Hematopoietic multipotent progenitor cell treated with erythropoietin and hydrocortisone succinate and interleukin-3 and kit ligand, for 6 days (in vitro differentiated cells): ENCODE results near the gene YPEL5.
"Not testable (repeated sequence)": the region's sequence is repeated elsewhere in the genome, so short reads cannot be mapped to it uniquely, and the experiment has no call there.

Experiments
- DNase-seq: peaks from one replicate; pipeline ENCODE4 v3.0.0-alpha.2; 2015

The YPEL5 gene

DNA sequence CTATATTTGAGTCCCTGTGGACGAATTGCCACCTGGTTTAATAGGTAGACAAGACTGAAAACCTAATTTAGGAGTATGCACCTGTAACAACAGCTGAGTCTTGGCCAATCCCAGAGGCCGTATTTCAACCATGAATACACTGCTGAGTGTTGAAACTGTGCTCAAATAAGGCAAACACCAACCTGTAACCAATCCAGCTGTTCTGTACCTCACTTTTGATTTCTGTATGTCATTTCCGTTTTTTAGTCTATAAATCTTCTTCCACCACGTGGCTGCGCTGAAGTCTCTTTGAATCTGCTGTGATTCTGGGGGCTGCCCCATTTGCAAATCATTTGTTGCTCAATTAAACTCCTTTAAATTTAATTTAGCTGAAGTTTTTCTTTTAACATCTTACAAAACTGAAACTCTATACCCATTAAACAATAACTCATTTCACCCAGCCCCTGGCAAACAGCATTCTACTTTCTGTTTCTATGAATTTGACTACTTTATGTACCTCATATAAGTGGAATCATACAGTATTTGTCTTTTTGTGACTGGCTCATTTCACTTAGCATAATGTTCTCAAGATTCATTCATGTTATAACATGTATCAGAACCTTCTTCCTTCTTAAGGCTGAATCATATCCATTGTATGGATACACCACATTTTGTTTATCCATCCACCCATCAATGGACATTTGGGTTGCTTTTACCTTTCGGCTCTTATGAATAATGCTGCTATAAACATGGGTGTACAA is 7.5 kb upstream of the YPEL5 start:
- DNase-seq, result no peak

GRCh38 chr2:30141136-30141535 is 5.7 kb upstream of the YPEL5 start:
- no peak for DNase-seq

DNA sequence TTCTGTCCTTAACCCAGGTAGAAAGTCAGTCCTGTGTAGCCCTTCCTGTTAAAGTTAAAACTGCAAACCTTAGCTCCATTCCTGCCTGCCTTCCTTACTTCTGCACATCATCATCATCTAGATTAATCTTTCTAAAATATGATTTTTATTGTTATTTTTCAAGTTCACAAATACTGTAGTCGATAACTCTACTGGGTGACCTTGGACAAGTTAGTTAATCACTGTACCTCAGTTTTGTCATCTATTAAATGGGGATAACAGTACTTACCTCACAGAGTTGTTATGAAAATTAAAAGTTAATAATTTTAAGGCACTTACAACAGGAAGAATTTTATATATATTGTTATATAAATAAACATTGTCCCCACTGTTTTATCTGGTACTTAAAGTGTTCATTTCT is 2.5 kb upstream of the YPEL5 start:
- no peak for DNase-seq

DNA sequence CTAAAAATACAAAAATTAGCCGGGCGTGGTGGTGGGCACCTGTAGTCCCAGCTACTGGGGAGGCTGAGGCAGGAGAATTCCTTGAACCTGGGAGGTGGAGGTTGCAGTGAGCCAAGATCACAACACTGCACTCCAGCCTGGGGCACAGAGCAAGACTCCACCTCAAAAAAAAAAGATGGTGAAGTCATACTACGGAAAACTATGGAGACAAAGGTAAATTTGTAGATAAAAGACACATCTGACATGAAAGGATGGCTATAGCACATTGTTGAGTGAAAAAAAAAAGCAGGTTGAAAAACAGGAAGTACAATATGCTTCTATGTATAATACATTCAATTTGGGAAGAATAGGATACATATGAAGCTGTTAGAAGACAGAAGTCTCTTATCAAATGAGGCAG is 1.9 kb upstream of the YPEL5 start:
- not testable (repeated sequence) for DNase-seq

- no peak for DNase-seq
Observed at GRCh38 chr2:30145826-30146336, 926 bp upstream of the YPEL5 start.

- no peak for DNase-seq
Observed at GRCh38 chr2:30147196-30147714, 448 bp downstream of the YPEL5 start.

DNA sequence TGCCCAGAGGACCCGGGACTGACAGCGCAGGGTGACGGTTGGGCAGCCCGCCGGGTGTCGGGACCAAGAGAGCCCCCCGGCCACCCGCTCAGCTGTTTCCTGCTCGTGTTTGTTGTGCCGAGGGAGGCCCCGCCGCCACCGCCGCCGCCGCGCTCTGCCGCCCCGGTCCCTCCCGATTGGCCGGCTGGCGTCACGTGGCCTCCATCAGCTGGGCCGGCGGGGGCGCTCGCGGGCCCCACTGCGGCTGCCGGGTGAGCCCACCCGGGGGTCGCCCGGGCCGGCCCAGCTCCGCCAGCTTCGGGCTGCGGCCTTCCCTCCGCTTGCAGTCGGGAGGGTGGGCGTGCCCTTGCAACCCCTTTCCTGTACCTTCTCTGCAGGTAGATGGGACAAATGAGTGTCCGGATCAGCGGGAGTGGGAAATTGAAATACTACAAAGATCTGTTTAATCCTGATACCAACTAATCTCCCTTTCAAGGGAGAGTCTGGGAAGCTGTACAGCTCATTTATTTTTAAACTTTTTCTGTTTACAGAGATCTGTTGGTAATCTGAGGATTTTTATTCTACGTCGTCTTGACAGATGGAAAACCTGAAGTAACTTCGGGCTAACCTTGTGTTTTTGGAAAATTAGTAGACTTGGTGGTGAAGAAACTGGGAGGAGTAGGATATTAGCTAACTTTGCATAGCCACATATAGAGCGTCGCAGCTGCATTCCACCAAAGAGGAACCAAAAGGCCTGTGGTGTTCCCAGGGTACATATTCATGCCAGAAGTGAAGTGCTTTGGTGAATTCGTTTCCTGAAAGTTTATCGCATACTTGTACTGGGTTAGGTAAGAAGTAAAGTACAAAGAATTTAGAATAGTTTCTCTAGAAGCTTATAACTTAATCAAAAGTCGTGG is 1.2 kb downstream of the YPEL5 start:
- peak; percentile 80 for DNase-seq

- no peak for DNase-seq
Observed at GRCh38 chr2:30148850-30149249, 2.0 kb downstream of the YPEL5 start.

DNA sequence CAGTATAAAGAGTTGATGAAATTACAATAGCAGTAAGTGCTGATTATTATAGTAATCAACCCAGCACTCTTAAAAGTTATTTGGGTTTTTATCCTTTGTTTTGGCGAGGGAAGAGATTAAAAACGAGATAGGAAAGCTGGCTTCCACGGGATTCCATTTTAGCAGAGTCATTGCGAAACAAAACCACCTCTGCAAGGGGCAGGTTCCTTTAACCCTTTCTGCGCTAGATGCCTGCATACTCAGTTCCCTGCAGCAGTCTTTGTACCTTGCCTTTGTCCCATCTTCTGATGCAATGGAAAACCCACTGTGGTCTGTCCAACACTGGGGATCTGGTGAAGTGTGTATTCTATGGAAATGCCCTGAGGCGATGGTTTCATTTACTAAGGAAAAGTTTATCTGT is 2.7 kb downstream of the YPEL5 start:
- no peak for DNase-seq

DNA sequence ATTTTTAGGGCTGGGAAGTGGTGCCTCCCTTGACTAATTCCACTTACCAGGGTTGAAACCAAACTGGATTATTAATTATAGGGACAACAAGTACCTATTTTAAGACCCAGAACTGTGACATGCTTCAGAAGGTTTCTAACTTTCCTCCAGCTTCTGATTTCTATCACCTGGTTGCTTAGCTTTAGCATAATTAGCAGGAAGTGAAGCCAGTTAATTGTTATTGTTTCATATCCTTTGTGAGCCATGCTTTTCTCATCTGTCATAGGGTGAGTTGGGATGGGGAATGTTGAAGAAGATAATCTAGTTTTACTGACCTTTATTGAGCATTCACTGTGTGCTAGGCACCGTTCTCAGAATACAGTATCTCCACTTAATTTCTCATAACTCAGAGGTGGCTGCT is 3.2 kb downstream of the YPEL5 start:
- no peak for DNase-seq

- DNase-seq, result no peak
Observed at GRCh38 chr2:30150786-30151185, 4.0 kb downstream of the YPEL5 start.

- no peak for DNase-seq
Observed at GRCh38 chr2:30152385-30152784, 5.6 kb downstream of the YPEL5 start.

GRCh38 chr2:30155202-30155601 is 8.4 kb downstream of the YPEL5 start:
- no peak for DNase-seq

GRCh38 chr2:30155889-30156658 is 9.3 kb downstream of the YPEL5 start:
- DNase-seq, result no peak

DNA sequence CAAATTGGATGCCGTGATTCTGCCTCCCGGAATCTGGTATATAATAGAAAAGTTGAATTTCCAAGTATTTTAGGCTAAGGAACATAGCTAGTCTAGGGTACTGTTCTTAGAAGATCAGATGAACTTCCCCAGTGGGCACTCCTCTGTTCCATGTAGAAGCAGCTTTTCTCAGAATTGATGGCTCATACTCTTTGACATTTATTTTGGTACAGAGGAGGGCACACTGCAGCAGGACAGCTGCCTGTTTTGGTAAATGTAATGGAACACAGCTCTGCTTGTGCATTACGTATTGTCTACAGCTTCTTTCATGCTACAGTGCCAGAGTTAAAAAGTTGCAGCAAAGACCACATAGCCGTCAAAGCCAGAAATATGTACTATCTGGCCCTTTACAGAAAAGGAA is 10.8 kb downstream of the YPEL5 start:
- DNase-seq, result no peak

DNA sequence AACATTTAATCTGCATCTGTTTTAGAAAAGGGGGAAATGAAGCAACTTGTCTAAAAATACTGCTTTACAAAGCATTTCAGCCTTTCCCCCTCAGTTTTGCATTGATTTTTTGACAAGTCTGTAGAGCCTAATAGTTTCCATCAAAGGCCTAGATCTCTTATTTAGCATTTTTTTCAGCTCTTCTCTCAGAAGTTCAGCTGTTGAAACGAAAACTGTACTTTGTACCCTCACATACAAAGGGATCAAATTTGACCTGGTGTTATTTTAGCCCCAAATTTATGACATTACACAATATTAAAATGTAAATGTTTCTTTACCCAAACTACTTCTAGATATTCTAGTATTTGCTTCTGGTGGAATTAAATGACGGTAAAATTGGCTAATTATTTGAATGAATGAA is 13.0 kb downstream of the YPEL5 start:
- no peak for DNase-seq

- DNase-seq, result no peak
Observed at GRCh38 chr2:30161929-30162706, 15.3 kb downstream of the YPEL5 start.

- DNase-seq, result peak; percentile 42
Observed at GRCh38 chr2:30162806-30163205, 16.0 kb downstream of the YPEL5 start.

DNA sequence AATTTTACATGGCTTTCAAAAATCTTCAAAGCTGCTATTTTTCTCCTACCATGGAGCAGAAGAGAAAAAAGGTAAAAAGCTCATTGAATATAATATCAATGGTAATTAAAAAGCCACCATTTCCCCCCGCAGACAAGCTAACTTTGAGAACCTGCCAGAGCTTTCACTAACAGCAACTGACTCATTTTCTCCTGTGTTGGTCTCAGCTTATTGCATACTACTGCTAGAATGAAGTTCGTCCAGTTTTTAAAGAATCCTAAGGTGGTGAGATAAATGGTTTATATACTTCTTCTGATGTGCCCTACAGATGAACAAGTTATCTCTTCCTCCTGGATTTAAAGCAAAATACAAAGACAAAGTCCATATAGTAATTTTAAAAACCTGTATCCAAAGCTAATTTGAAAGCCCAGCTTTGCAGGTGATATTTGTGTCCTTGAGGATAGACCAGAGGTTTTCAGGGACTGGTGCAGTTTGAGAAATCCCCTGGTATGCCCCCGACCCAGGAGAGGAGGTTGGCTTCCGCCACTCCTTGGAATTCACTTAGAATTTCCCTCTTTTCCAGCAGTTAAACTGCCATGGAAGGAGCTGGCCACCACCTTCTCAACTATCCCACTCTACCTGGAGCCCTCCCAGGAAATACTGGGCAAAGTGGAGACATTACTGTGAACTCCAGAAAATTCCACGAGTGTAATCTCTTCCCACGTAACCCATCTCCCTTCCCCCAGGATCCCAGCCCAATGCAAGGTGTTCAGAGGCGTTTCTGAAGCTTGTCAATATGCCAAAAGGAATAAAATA is 17.5 kb downstream of the YPEL5 start:
- DNase-seq, result no peak

DNA sequence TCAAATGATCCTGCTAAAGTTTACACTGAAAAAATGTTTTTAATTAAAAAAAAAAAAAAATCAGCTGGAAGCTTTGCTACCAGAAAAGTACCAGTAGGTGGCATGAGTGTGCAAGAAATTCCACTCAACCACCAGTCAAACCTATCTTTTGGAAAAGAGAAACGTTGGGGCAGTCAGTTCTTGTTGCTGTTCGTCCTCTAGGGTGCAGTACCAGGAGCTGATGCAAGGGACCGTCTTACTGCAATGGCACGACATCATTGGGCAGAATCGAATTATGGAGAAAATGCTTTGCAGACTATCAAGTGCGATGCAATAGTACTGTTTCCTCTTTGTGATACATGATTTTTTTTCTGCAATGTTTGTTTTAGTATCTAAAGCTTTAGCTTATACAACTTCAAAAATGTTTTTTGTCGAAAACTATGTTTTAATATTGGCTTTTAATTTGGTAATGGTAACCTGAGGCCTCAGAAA is 18.3 kb downstream of the YPEL5 start:
- peak; percentile 98 for DNase-seq

DNA sequence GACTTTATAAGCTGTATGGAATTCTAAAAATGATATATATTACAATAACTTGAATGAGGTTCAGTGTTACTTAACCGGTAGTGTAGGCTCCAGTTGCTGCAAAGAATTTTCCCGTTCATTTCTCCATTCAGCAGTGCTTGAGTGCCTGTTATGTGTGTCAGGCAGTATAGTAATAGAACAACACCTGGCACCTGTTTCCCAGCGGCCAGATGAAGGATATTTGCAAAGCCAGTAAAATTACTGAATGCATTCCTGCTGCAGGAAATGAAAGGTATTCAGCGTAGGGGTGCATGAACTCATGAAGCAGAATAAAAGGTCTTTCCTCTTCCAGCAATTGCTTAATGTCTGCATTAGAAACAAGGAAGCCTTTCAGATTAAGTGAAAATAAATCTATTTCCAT is 18.8 kb downstream of the YPEL5 start:
- no peak for DNase-seq
